TTC549 (cell line): ENCODE results near the gene ICAM5.
"Not testable (repeated sequence)": the region's sequence is repeated elsewhere in the genome, so short reads cannot be mapped to it uniquely, and the experiment has no call there.

Experiments used
- FAIRE-seq: peaks from 2 replicates; lab custom pipeline; 2012; peaks lifted over from hg19 to GRCh38; lab: Jason Lieb, UNC

Gene ICAM5

GRCh38 chr19:10270180-10270615 is 19.6 kb upstream of the ICAM5 start:
- FAIRE-seq: no peak

- FAIRE-seq: no peak
Measured at GRCh38 chr19:10270616-10271394, 18.9 kb upstream of the ICAM5 start, which contains the start of gene ICAM1. TSS of gene ICAM1 (plus strand) at chr19:10271120. CDS start at chr19:10271160, 40 bp downstream.

- FAIRE-seq: no peak
Measured at GRCh38 chr19:10271543-10272086, 18.1 kb upstream of the ICAM5 start.

GRCh38 chr19:10274589-10274988 is 15.2 kb upstream of the ICAM5 start:
- FAIRE-seq: no peak

GRCh38 chr19:10277795-10278589 is 11.8 kb upstream of the ICAM5 start:
- FAIRE-seq: no peak

- FAIRE-seq: no peak
Measured at GRCh38 chr19:10278935-10279334, 10.8 kb upstream of the ICAM5 start.

GRCh38 chr19:10279737-10280442 is 9.9 kb upstream of the ICAM5 start:
- no peak for FAIRE-seq

- not testable (repeated sequence) for FAIRE-seq
Measured at GRCh38 chr19:10282043-10282442, 7.7 kb upstream of the ICAM5 start.

- no peak for FAIRE-seq
Measured at GRCh38 chr19:10283301-10284064, 6.3 kb upstream of the ICAM5 start.

GRCh38 chr19:10284065-10284959 is 5.4 kb upstream of the ICAM5 start:
- FAIRE-seq: no peak

- FAIRE-seq: no peak
Measured at GRCh38 chr19:10284960-10285278, 4.8 kb upstream of the ICAM5 start.

- FAIRE-seq: no peak
Measured at GRCh38 chr19:10285393-10285792, 4.4 kb upstream of the ICAM5 start.

GRCh38 chr19:10286803-10287737 is 2.7 kb upstream of the ICAM5 start, which contains the start of gene ICAM4:
TSS of gene ICAM4 (plus strand) at chr19:10286955. CDS start at chr19:10287013, 58 bp downstream.
- no peak for FAIRE-seq

- FAIRE-seq: no peak
Measured at GRCh38 chr19:10288662-10289166, 1.0 kb upstream of the ICAM5 start.

GRCh38 chr19:10289167-10289835 is 451 bp upstream of the ICAM5 start:
- no peak for FAIRE-seq

GRCh38 chr19:10290357-10290875 is 664 bp downstream of the ICAM5 start:
- no peak for FAIRE-seq

- no peak for FAIRE-seq
Measured at GRCh38 chr19:10290876-10291553, 1.3 kb downstream of the ICAM5 start.
